GM12801 (cell line): ENCODE data around the gene MLF2.

Experiments
- TF ChIP-seq, protein P1 (sequence below): IDR thresholded peaks from one replicate; pipeline ENCODE4 v1.5.1; 2011; ENCODE audit warnings: control low read depth; ENCODE audit not compliant: insufficient read length; ENCODE audit errors: extremely low read depth

The MLF2 gene

GRCh38 chr12:6770600-6770999 is 17.7 kb upstream of the MLF2 start:
- TF ChIP-seq, protein P1, sequence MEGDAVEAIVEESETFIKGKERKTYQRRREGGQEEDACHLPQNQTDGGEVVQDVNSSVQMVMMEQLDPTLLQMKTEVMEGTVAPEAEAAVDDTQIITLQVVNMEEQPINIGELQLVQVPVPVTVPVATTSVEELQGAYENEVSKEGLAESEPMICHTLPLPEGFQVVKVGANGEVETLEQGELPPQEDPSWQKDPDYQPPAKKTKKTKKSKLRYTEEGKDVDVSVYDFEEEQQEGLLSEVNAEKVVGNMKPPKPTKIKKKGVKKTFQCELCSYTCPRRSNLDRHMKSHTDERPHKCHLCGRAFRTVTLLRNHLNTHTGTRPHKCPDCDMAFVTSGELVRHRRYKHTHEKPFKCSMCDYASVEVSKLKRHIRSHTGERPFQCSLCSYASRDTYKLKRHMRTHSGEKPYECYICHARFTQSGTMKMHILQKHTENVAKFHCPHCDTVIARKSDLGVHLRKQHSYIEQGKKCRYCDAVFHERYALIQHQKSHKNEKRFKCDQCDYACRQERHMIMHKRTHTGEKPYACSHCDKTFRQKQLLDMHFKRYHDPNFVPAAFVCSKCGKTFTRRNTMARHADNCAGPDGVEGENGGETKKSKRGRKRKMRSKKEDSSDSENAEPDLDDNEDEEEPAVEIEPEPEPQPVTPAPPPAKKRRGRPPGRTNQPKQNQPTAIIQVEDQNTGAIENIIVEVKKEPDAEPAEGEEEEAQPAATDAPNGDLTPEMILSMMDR, result no peak

- TF ChIP-seq, protein P1, result no peak
Observed at GRCh38 chr12:6770094-6770493, 17.2 kb upstream of the MLF2 start.

DNA sequence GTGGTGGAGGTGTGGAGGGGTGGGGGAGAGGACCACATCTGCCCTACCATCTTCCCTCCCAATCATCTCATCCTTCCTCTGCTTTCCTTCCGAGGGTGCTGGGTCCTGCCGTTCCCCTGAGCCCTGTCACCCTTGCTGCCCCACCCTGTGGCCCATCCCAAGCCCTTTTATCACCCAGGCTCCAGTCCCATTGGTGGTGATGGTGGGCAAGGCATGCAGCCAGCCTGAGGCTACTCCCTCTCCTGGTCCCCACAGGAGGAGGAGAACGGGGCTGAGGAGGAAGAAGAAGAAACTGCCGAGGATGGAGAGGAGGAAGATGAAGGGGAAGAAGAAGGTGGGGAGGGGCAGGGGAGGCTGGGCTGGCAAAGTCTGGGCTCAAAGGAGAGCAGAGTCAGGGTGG is 16.7 kb upstream of the MLF2 start:
- TF ChIP-seq, protein P1, result no peak

GRCh38 chr12:6768990-6769389 is 16.0 kb upstream of the MLF2 start:
- TF ChIP-seq, protein P1, result no peak

GRCh38 chr12:6768437-6768914 is 15.5 kb upstream of the MLF2 start:
- TF ChIP-seq, protein P1, result no peak

DNA sequence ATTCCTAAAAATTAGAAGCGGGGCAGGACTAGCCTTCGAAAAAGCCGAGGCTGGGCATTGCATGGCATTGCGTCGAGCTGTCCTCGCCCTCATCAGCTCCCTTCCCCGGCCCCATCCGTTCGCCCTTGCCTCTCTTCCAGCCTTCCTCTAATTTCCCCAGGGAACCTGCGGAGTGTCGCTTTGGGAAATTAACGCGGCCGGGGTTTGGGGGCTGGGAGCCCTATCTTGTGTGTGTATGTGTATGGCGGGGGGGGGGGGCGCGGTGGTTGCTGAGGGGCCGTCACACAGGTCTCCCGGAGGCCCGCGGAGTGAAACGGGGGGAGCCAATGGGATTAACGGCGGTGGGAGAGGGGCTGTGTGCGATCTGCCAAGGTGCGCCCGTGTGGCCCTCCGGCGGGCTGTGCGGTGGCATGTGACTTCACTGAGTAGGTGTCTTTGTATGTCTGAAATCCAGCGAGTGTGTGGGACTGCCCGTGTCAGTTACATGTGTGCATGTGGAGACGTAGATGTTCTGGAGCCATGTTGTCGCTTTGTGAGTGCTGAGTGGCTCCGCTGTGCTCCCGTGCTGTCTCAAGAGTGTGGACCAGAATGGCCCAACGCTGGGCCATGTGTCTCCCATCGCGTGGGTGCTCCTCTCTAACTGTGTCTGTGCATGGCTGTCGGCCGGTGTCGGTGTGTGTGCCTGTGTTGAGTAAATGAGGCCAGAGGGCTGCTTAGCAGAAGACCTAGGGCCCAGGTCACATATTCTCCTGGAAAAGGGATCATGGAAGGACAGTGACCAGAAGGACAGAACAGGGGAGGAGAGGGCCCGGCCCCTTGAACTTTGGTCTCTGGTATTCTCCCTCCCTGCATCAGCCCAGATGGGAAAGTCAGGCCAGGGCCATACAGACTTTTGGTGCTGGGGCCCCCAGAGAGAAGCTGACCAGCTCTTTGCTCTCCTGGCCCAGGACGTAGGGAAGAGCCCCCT is 14.7 kb upstream of the MLF2 start:
- TF ChIP-seq, protein P1, result no peak

GRCh38 chr12:6766651-6767349 is 13.9 kb upstream of the MLF2 start:
- TF ChIP-seq, protein P1, result no peak
